Bladder microvascular endothelial cell (primary cell): ENCODE measurements around the gene MED17. TPM values are rescaled to one million over a fixed set of nuclear protein-coding genes. Genes with fewer than 3 reads are reported as not detected.

Experiments
- total RNA-seq: library from RNA; depleted of rRNA; stranded (reverse); fragments of >200 nt; gene quantifications from 2 replicates; pipeline ENCODE4 v1.2.3, GENCODE V29; 2014

Gene MED17
- total RNA-seq, result 17.3 and 37.9 TPM in 2 replicates

GRCh38 chr11:93784145-93784934 lies at the start of gene MED17:
Gene MED17, plus strand, starts transcription at chr11:93784282. Its CDS starts 232 bp downstream, at chr11:93784514.

GRCh38 chr11:93741094-93741881 lies 42.8 kb upstream of the MED17 start, which contains the start of the genes C11orf54 and TAF1D:
Gene C11orf54, plus strand, starts transcription at chr11:93741672. Its CDS starts 5,722 bp downstream, at chr11:93747394.
Gene TAF1D, minus strand, starts transcription at chr11:93741495. Its CDS starts 2,191 bp downstream, at chr11:93739304.

GRCh38 chr11:93850594-93851018 lies 66.5 kb downstream of the MED17 start, which contains the start of gene VSTM5:
Gene VSTM5, minus strand, starts transcription at chr11:93850618. Its CDS starts 116 bp downstream, at chr11:93850502.

Other genes starting within 250 kb of the MED17 start
- 12.3 and 52.0 TPM in 2 replicates for gene SMCO4, start 240.9 kb upstream of the MED17 start, total RNA-seq
- 9.2 and 23.2 TPM in 2 replicates for gene CEP295, start 122.6 kb upstream of the MED17 start, total RNA-seq
- gene TAF1D, start 42.8 kb upstream of the MED17 start, total RNA-seq, result 93.9 and 133 TPM in 2 replicates
- gene C11orf54, start 42.6 kb upstream of the MED17 start, total RNA-seq, result 9.4 and 20.2 TPM in 2 replicates
- gene VSTM5, start 66.3 kb downstream of the MED17 start, total RNA-seq, result under 0.01 TPM in 1 of 2 replicates, not detected in the other
- gene HEPHL1, start 237.1 kb downstream of the MED17 start, total RNA-seq, result not detected in 2 replicates